GM12892 (cell line): ENCODE measurements around the gene TMEM217.

Source experiments
- POLR2A ChIP-seq: IDR thresholded peaks from 2 replicates; pipeline ENCODE4 v1.6.1; 2011; ENCODE audit warnings: low read depth, low read length, control low read depth
- POLR2AphosphoS5 ChIP-seq: IDR thresholded peaks from 2 replicates; pipeline ENCODE4 v1.6.1; 2011; ENCODE audit warnings: low read depth, low read length, control low read depth

GRCh38 chr6:37209461-37210205, 48.3 kb downstream of the TMEM217 start:
- TF ChIP-seq POLR2A, result no peak
- TF ChIP-seq POLR2AphosphoS5, result no peak
